ENCODE data around the gene ZNRF4.
"Not testable (repeated sequence)": the region's sequence is repeated elsewhere in the genome, so short reads cannot be mapped to it uniquely, and the experiment has no call there.

Gene ZNRF4

GRCh38 chr19:5455367-5456129, at the start of gene ZNRF4:
TSS of gene ZNRF4 (plus strand) at chr19:5455417. CDS start at chr19:5455492, 75 bp downstream.
- no peak for DNase-seq

- DNase-seq: not testable (repeated sequence)
These were observed 49.0 kb upstream of the ZNRF4 start for GRCh38 chr19:5406198-5406597.

- DNase-seq: no peak
These were observed 48.4 kb upstream of the ZNRF4 start for GRCh38 chr19:5406816-5407215.

GRCh38 chr19:5407356-5407755, 47.9 kb upstream of the ZNRF4 start:
- DNase-seq: no peak

GRCh38 chr19:5417495-5418436, 37.5 kb upstream of the ZNRF4 start:
- DNase-seq: no peak

GRCh38 chr19:5418677-5419076, 36.5 kb upstream of the ZNRF4 start:
- no peak for DNase-seq

GRCh38 chr19:5420953-5421352, 34.3 kb upstream of the ZNRF4 start:
- no peak for DNase-seq

GRCh38 chr19:5423567-5424125, 31.6 kb upstream of the ZNRF4 start:
- no peak for DNase-seq

GRCh38 chr19:5424192-5424973, 30.8 kb upstream of the ZNRF4 start:
- DNase-seq: no peak

GRCh38 chr19:5425260-5425659, 30.0 kb upstream of the ZNRF4 start:
- no peak for DNase-seq

GRCh38 chr19:5430237-5430636, 25.0 kb upstream of the ZNRF4 start:
- no peak for DNase-seq

- no peak for DNase-seq
These were observed 22.5 kb upstream of the ZNRF4 start for GRCh38 chr19:5432687-5433086.

GRCh38 chr19:5434351-5434917, 20.8 kb upstream of the ZNRF4 start:
- no peak for DNase-seq

- no peak for DNase-seq
These were observed 20.1 kb upstream of the ZNRF4 start for GRCh38 chr19:5434970-5435641.

- DNase-seq: no peak
These were observed 19.6 kb upstream of the ZNRF4 start for GRCh38 chr19:5435642-5436017.

- peak; percentile 20 for DNase-seq
These were observed 18.9 kb upstream of the ZNRF4 start for GRCh38 chr19:5436106-5436947.

- DNase-seq: no peak
These were observed 18.3 kb upstream of the ZNRF4 start for GRCh38 chr19:5436948-5437306.

- DNase-seq: not testable (repeated sequence)
These were observed 16.5 kb upstream of the ZNRF4 start for GRCh38 chr19:5438756-5439155.

GRCh38 chr19:5439452-5439851, 15.8 kb upstream of the ZNRF4 start:
- DNase-seq: no peak

- no peak for DNase-seq
These were observed 14.9 kb upstream of the ZNRF4 start for GRCh38 chr19:5440299-5440698.

GRCh38 chr19:5443723-5444122, 11.5 kb upstream of the ZNRF4 start:
- no peak for DNase-seq
